Stimulated activated CD8-positive, alpha-beta memory T cell treated with anti-CD3 and anti-CD28 coated beads, Interleukin-15, amount 100 ng/mL, for 24 hours (primary cell): ENCODE measurements around the gene MXD1.
"Not testable (repeated sequence)": the region's sequence is repeated elsewhere in the genome, so short reads cannot be mapped to it uniquely, and the experiment has no call there.

ENCODE experiments used
- DNase-seq: peaks from one replicate; pipeline ENCODE4 v3.0.0-alpha.2; 2020; ENCODE audit warnings: low read depth

MXD1 gene

GRCh38 chr2:69914950-69915945 is at the start of gene MXD1:
MXD1 (plus strand) TSS chr2:69915109; CDS start chr2:69915331, 222 bp downstream.
- peak; percentile 95 for DNase-seq

- no peak for DNase-seq
Observed at GRCh38 chr2:69888451-69888850, 26.5 kb upstream of the MXD1 start.

- DNase-seq, result no peak
Observed at GRCh38 chr2:69889302-69889701, 25.6 kb upstream of the MXD1 start.

- no peak for DNase-seq
Observed at GRCh38 chr2:69890881-69891280, 24.0 kb upstream of the MXD1 start.

GRCh38 chr2:69892838-69893424 is 22.0 kb upstream of the MXD1 start:
- not testable (repeated sequence) for DNase-seq

GRCh38 chr2:69893684-69894551 is 21.0 kb upstream of the MXD1 start, which contains the start of gene SNRNP27:
SNRNP27 (plus strand) TSS chr2:69893956; CDS start chr2:69893985, 29 bp downstream.
- DNase-seq, result peak; percentile 62

GRCh38 chr2:69894737-69895136 is 20.2 kb upstream of the MXD1 start:
- not testable (repeated sequence) for DNase-seq

- no peak for DNase-seq
Observed at GRCh38 chr2:69902213-69902922, 12.5 kb upstream of the MXD1 start.

GRCh38 chr2:69907216-69907615 is 7.7 kb upstream of the MXD1 start:
- DNase-seq, result no peak

- DNase-seq, result no peak
Observed at GRCh38 chr2:69911985-69912563, 2.8 kb upstream of the MXD1 start.

GRCh38 chr2:69914164-69914949 is 552 bp upstream of the MXD1 start:
- no peak for DNase-seq

- no peak for DNase-seq
Observed at GRCh38 chr2:69916106-69916505, 1.2 kb downstream of the MXD1 start.

GRCh38 chr2:69917852-69918251 is 2.9 kb downstream of the MXD1 start:
- DNase-seq, result no peak

- DNase-seq, result no peak
Observed at GRCh38 chr2:69918401-69918800, 3.5 kb downstream of the MXD1 start.

GRCh38 chr2:69923116-69923515 is 8.2 kb downstream of the MXD1 start:
- DNase-seq, result no peak

GRCh38 chr2:69926849-69927515 is 12.1 kb downstream of the MXD1 start:
- DNase-seq, result no peak

- no peak for DNase-seq
Observed at GRCh38 chr2:69931832-69932595, 17.1 kb downstream of the MXD1 start.

GRCh38 chr2:69932596-69932922 is 17.6 kb downstream of the MXD1 start:
- DNase-seq, result no peak

- no peak for DNase-seq
Observed at GRCh38 chr2:69933254-69933828, 18.4 kb downstream of the MXD1 start.
